GM18858 (cell line): ENCODE data around the gene CHMP1B.

ENCODE experiments used
- ATAC-seq: cut with Tn5 transposase; IDR thresholded peaks from one replicate; pipeline ENCODE4 v1.9.1; 2021; ENCODE audit not compliant: unreplicated experiment

Gene CHMP1B

DNA sequence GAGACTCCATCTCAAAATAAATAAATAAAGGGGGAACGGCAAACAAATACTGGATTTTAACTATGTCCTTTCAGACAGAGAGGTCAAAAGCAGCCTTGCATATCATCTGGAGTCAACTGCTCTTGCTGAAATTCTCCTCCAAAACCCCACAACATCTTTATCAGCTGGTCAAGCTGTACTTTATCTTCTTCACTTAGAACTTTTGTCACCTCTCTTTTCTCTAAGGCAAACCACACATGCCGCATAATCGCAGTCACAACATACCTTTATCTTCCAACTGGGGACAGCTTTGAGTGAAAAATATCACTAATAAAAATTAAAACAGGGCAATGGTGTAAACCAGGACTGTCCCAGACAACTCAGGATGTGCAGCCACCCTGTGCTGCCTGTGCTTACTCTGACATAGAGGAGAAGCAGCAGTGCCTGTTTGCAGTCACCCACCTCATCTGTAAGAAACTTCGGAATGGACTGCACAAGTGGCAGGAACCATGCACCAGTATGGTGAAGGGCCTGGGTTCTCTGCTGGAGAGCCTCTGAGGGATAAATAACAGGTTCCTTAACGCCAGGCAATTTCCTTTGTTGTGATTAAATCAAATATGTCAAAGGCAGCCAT, 50.7 kb downstream of the CHMP1B start:
- ATAC-seq = no peak

- ATAC-seq = no peak
These were observed 51.5 kb downstream of the CHMP1B start for GRCh38 chr18:11902522-11903292.
